Measurements from ENCODE around the gene KCTD1.

KCTD1 gene

GRCh38 chr18:26547646-26548414 lies 523 bp downstream of the KCTD1 start:
- peak; percentile 79 for DNase-seq

GRCh38 chr18:26546875-26547645 lies 1.3 kb downstream of the KCTD1 start:
- no peak for DNase-seq

- DNase-seq: no peak
Measured at GRCh38 chr18:26546170-26546874, 2.0 kb downstream of the KCTD1 start.

GRCh38 chr18:26545335-26546123 lies 2.8 kb downstream of the KCTD1 start:
- DNase-seq: no peak

- DNase-seq: no peak
Measured at GRCh38 chr18:26544451-26544850, 3.9 kb downstream of the KCTD1 start.

- DNase-seq: no peak
Measured at GRCh38 chr18:26543373-26543772, 5.0 kb downstream of the KCTD1 start.

- DNase-seq: peak; percentile 53
Measured at GRCh38 chr18:26540043-26540628, 8.2 kb downstream of the KCTD1 start.

GRCh38 chr18:26538524-26538923 lies 9.8 kb downstream of the KCTD1 start:
- DNase-seq: no peak

GRCh38 chr18:26536664-26537063 lies 11.7 kb downstream of the KCTD1 start:
- DNase-seq: no peak

GRCh38 chr18:26536032-26536431 lies 12.3 kb downstream of the KCTD1 start:
- peak; percentile 64 for DNase-seq

GRCh38 chr18:26535630-26536029 lies 12.7 kb downstream of the KCTD1 start:
- DNase-seq: no peak

- peak; percentile 30 for DNase-seq
Measured at GRCh38 chr18:26532367-26533340, 15.7 kb downstream of the KCTD1 start.

- DNase-seq: no peak
Measured at GRCh38 chr18:26531605-26532298, 16.6 kb downstream of the KCTD1 start.

GRCh38 chr18:26526966-26527234 lies 21.5 kb downstream of the KCTD1 start:
- no peak for DNase-seq

GRCh38 chr18:26526128-26526965 lies 22.0 kb downstream of the KCTD1 start:
- DNase-seq: peak; percentile 55

GRCh38 chr18:26524504-26525351 lies 23.6 kb downstream of the KCTD1 start:
- no peak for DNase-seq

- DNase-seq: no peak
Measured at GRCh38 chr18:26524002-26524401, 24.4 kb downstream of the KCTD1 start.

GRCh38 chr18:26521617-26522016 lies 26.7 kb downstream of the KCTD1 start:
- DNase-seq: no peak

- DNase-seq: no peak
Measured at GRCh38 chr18:26520974-26521373, 27.4 kb downstream of the KCTD1 start.
